Smooth muscle cell (in vitro differentiated cells): ENCODE data around the gene FBXL22. TPM values are rescaled to one million over a fixed set of nuclear protein-coding genes. Genes with fewer than 3 reads are reported as not detected.

Experiments
- DNase-seq: peaks from one replicate; lab custom pipeline; 2025; ENCODE audit not compliant: unreplicated experiment; lab: John Stamatoyannopoulos, UW
- H2AFZ ChIP-seq: fragments of 200-600 bp; sonication (generic); 2 replicates; pipeline ENCODE4 v1.6.0; 2016; ENCODE audit warnings: antibody characterized with exemption, low read depth, mild to moderate bottlenecking
- H3F3A ChIP-seq: fragments of 200-600 bp; sonication (generic); 2 replicates; pipeline ENCODE4 v1.6.0; 2017; ENCODE audit warnings: antibody characterized with exemption, low read depth
- H3K27ac ChIP-seq: fragments of 200-600 bp; sonication (generic); 2 replicates; pipeline ENCODE4 v1.5.1; 2016; ENCODE audit warnings: low read depth, mild to moderate bottlenecking
- H3K27me3 ChIP-seq: fragments of 200-600 bp; sonication (generic); 2 replicates; pipeline ENCODE4 v1.6.1; 2016; ENCODE audit warnings: low read depth, mild to moderate bottlenecking
- H3K36me3 ChIP-seq: fragments of 200-600 bp; sonication (generic); 2 replicates; pipeline ENCODE4 v1.5.1; 2016; ENCODE audit warnings: low read depth
- H3K4me1 ChIP-seq: fragments of 200-600 bp; sonication (generic); 2 replicates; pipeline ENCODE4 v1.5.1; 2016; ENCODE audit warnings: low read depth
- H3K4me2 ChIP-seq: fragments of 200-600 bp; sonication (generic); 2 replicates; pipeline ENCODE4 v1.6.0; 2016; ENCODE audit warnings: mild to moderate bottlenecking
- H3K4me3 ChIP-seq: fragments of 200-600 bp; sonication (generic); 2 replicates; pipeline ENCODE4 v1.5.1; 2016; ENCODE audit warnings: mild to moderate bottlenecking
- H3K79me2 ChIP-seq: fragments of 200-600 bp; sonication (generic); 2 replicates; pipeline ENCODE4 v1.6.0; 2016; ENCODE audit warnings: low read depth, mild to moderate bottlenecking
- H3K9ac ChIP-seq: fragments of 200-600 bp; sonication (generic); 2 replicates; pipeline ENCODE4 v1.6.0; 2016; ENCODE audit warnings: low read depth
- H3K9me3 ChIP-seq: fragments of 200-600 bp; sonication (generic); replicated peaks from 2 replicates; pipeline ENCODE4 v1.5.1; 2016; ENCODE audit warnings: low read depth
- H4K20me1 ChIP-seq: fragments of 200-600 bp; sonication (generic); 2 replicates; pipeline ENCODE4 v1.6.0; 2016; ENCODE audit warnings: low read depth
- WGBS: methylation state at CpG from one replicate; pipeline ENCODE4 v1.1.7; 2016; ENCODE audit warnings: low lambda C conversion rate; 5-methylcytosine and 5-hydroxymethylcytosine counted together
- polyA plus RNA-seq: library from polyadenylated mRNA; unstranded; fragments of >200 nt; fragmentation: Nextera tagmentation; extraction: Ambion mirVana; gene quantifications from 2 replicates; pipeline ENCODE4 v1.2.1, GENCODE V29; 2016
- total RNA-seq: library from RNA; depleted of rRNA; stranded (reverse); fragments of >200 nt; gene quantifications from 2 replicates; pipeline ENCODE4 v1.2.3, GENCODE V29; 2014
- TF ChIP-seq, protein P1 (sequence below): fragments of 200-600 bp; sonication (generic); IDR thresholded peaks from 2 replicates; pipeline ENCODE4 v1.5.1; 2017; ENCODE audit warnings: borderline replicate concordance, mild to moderate bottlenecking, antibody characterized with exemption; ENCODE audit not compliant: insufficient read depth, poor library complexity, severe bottlenecking

Gene FBXL22
- total and polyA plus RNA-seq, 2 experiments from 2014 or later = 0.35 TPM; not detected in 1

DNA sequence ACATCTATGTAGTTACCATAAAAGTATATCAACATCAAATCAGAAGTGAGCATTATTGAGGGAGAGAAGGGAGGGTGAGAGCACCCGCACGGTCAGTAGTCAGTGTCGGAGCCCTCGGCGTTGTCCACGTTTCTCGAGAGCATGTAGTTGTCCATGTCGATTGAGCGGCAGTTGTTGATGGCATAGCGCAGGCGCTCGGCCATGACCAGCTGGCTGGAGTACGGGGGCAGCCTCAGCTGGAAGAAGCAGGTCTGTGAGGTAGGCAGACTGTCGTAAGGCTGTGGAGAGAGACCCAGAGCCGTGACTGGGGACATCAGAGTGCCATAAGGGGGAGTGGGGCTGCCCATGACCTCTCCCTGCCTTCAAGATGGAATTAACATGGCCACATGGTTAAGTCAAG, 11.8 kb downstream of the FBXL22 start:
- no peaks in the 10 kb centered on the region for H3K9me3 ChIP-seq
- H3K27ac ChIP-seq = no peak overlapping the region
- H3K27me3 ChIP-seq = peaks cover 40% of the 10 kb centered on the region
- H2AFZ ChIP-seq = no peak overlapping the region
- H3K9ac ChIP-seq = no peak overlapping the region
- H3K36me3 ChIP-seq = no peaks in the 10 kb centered on the region
- peaks cover 12% of the 10 kb centered on the region for H3K4me1 ChIP-seq
- peaks cover 71% of the 10 kb centered on the region for H4K20me1 ChIP-seq
- DNase-seq = no peak
- no peak overlapping the region for H3K4me3 ChIP-seq
- 99% methylated on average over 15 of the region's 15 CpGs for WGBS
- H3K79me2 ChIP-seq = no peaks in the 10 kb centered on the region
- TF ChIP-seq, protein P1, sequence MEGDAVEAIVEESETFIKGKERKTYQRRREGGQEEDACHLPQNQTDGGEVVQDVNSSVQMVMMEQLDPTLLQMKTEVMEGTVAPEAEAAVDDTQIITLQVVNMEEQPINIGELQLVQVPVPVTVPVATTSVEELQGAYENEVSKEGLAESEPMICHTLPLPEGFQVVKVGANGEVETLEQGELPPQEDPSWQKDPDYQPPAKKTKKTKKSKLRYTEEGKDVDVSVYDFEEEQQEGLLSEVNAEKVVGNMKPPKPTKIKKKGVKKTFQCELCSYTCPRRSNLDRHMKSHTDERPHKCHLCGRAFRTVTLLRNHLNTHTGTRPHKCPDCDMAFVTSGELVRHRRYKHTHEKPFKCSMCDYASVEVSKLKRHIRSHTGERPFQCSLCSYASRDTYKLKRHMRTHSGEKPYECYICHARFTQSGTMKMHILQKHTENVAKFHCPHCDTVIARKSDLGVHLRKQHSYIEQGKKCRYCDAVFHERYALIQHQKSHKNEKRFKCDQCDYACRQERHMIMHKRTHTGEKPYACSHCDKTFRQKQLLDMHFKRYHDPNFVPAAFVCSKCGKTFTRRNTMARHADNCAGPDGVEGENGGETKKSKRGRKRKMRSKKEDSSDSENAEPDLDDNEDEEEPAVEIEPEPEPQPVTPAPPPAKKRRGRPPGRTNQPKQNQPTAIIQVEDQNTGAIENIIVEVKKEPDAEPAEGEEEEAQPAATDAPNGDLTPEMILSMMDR = no peak
- peaks cover 24% of the 10 kb centered on the region for H3F3A ChIP-seq
- no peak overlapping the region for H3K4me2 ChIP-seq

DNA sequence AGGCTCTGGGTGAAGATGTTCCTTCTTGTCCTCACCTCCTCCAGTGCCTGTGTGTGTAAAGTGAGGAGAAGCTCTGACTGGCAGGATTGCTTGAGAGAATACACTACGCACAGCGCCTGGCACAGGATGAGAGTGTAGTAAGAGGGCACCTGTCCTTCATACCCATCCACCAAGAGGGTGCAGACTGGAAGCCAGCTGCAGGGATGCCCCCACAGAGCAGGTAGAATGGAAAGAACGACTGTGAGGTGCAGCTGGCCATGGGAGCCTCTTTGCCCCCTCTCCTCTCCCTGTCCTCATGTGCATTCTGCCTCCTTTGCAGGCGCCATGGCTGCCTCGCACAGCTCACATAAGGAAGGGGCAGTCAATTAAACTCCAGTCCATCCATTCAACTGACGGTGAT, 12.3 kb downstream of the FBXL22 start:
- WGBS = 94% methylated on average over 6 of the region's 6 CpGs
- DNase-seq = no peak
- no peak overlapping the region for H3K4me2 ChIP-seq

DNA sequence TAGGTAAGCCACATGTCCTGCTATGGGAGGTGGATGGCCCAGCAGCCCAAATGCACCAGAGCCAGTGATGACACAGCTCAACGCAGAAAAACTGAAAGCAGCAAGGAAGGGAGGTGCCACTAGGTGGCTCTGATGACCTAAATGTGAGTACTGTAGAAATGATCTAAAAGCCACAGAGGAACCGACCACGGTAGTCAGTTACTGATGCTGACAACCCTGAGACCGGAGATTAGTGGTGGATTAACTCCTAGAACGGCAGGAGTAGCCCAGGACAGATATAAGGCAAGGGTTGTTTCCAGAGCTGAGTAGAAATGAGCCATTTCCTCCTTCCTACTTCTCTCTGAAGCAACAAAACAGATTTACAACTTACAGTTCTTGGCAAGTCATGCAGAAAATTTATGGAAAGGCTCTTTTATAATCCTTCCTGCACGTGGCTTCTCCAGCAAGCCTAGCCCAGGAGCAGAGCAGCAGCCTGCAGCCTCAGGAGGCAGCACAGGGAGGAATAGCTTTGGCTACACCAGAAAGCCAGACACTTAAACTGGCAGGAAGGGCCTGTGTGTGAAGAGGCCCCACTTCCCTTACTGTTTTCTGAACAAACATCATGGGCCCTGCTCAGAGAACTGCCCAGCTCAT, 13.1 kb downstream of the FBXL22 start:
- peaks cover 24% of the 10 kb centered on the region for H3F3A ChIP-seq
- no peaks in the 10 kb centered on the region for H3K79me2 ChIP-seq
- TF ChIP-seq, protein P1 = peak; percentile 59
- no peak overlapping the region for H3K9ac ChIP-seq
- no peak overlapping the region for H3K4me3 ChIP-seq
- H3K36me3 ChIP-seq = peaks cover 8% of the 10 kb centered on the region
- H2AFZ ChIP-seq = no peak overlapping the region
- H4K20me1 ChIP-seq = peaks cover 73% of the 10 kb centered on the region
- peak; percentile 34 for DNase-seq
- peak overlapping the region; percentile 15 for H3K27ac ChIP-seq
- peak overlapping the region; percentile 34 for H3K4me2 ChIP-seq
- H3K4me1 ChIP-seq = peaks cover 12% of the 10 kb centered on the region
- 9% methylated on average over 6 of the region's 6 CpGs for WGBS
- no peaks in the 10 kb centered on the region for H3K9me3 ChIP-seq
- peaks cover 36% of the 10 kb centered on the region for H3K27me3 ChIP-seq

More for the DNA sequence above, 12.3 kb downstream of the FBXL22 start:
- Histone ChIP-seq H3F3A (peaks cover 24% of the 10 kb centered on the region), H3K9me3 (no peaks in the 10 kb centered on the region), H3K27ac (no peak overlapping the region), H2AFZ (no peak overlapping the region), H4K20me1 (peaks cover 73% of the 10 kb centered on the region), H3K9ac (no peak overlapping the region), H3K36me3 (no peaks in the 10 kb centered on the region), H3K79me2 (no peaks in the 10 kb centered on the region), H3K4me1 (peaks cover 12% of the 10 kb centered on the region), H3K27me3 (peaks cover 36% of the 10 kb centered on the region), H3K4me3 (no peak overlapping the region)
- TF ChIP-seq, protein P1 = no peak

DNA sequence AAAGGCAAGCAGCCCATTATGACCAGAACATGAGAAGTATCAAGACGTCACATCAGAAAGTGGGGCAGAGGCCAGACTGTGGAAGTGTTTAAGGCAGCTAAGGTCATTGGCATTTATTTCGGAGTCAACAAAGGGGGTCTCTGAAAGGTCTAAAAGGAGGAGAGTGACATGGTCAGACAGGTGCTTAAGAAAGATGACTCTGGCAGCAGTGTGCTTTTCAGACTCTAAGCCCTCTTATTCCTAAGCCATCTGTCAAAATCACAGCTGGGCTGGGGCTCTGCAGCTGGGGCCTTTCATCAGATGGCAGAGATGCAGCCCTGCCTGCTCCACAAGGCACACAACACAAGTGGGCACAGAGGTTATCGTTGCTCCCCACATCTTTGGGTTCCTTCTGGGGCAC, 14.0 kb downstream of the FBXL22 start:
- no peak for DNase-seq
- Histone ChIP-seq H3K4me2 (no peak overlapping the region), H3K4me3 (no peak overlapping the region), H3K9me3 (no peaks in the 10 kb centered on the region), H2AFZ (no peak overlapping the region), H3K27me3 (peaks cover 27% of the 10 kb centered on the region), H3K36me3 (peaks cover 8% of the 10 kb centered on the region), H3F3A (peaks cover 24% of the 10 kb centered on the region), H4K20me1 (peaks cover 64% of the 10 kb centered on the region), H3K9ac (no peak overlapping the region), H3K79me2 (no peaks in the 10 kb centered on the region), H3K27ac (no peak overlapping the region), H3K4me1 (peaks cover 12% of the 10 kb centered on the region)
- TF ChIP-seq, protein P1 = no peak
- WGBS = 95% methylated on average over 3 of the region's 3 CpGs
